Activated CD8-positive, alpha-beta memory T cell treated with anti-CD3 and anti-CD28 coated beads, Interleukin-2, amount 10 ng/mL, durations not matched to agents 7 days and 5 days (primary cell): ENCODE data around the gene HMOX2. TPM values are rescaled to one million over a fixed set of nuclear protein-coding genes. Genes with fewer than 3 reads are reported as not detected.
A peak's percentile ranks its signal among the peaks of the same experiment; 100 is the strongest.

ENCODE experiments used
- ATAC-seq: fragments of 150-1000 bp; cut with Tn5 transposase; one replicate; pipeline ENCODE4 v1.10.0; 2021; ENCODE audit warnings: moderate library complexity
- CTCF ChIA-PET: fragments of 350-600 bp; sonication (Branson Sonifier 250); formaldehyde crosslinking; loops from one replicate; lab custom pipeline; 2021; ENCODE audit warnings: antibody characterized with exemption; lab: Charles Lee
- DNase-seq: peaks from one replicate; pipeline ENCODE4 v3.0.0-alpha.2; 2020
- H3K27ac Mint-ChIP-seq: one replicate; pipeline ENCODE4 v1.8.0; 2021; ENCODE audit warnings: mild to moderate bottlenecking, mixed read lengths
- H3K27me3 Mint-ChIP-seq: one replicate; pipeline ENCODE4 v1.8.0; 2021; ENCODE audit warnings: mixed read lengths
- H3K36me3 Mint-ChIP-seq: one replicate; pipeline ENCODE4 v1.8.0; 2021; ENCODE audit warnings: mild to moderate bottlenecking, mixed read lengths
- H3K4me1 Mint-ChIP-seq: one replicate; pipeline ENCODE4 v1.8.0; 2021; ENCODE audit warnings: mixed read lengths
- H3K4me3 Mint-ChIP-seq: one replicate; pipeline ENCODE4 v1.8.0; 2021; ENCODE audit warnings: mild to moderate bottlenecking, moderate library complexity, mixed read lengths
- H3K9me3 Mint-ChIP-seq: one replicate; pipeline ENCODE4 v1.8.0; 2022; ENCODE audit warnings: low read depth, mixed read lengths
- total RNA-seq, 2 experiments: library from RNA; stranded (reverse); gene quantifications; one replicate each; pipeline ENCODE4 v1.2.3, GENCODE V29; 2021

Gene HMOX2
- total RNA-seq, 2 experiments from 2014 or later: 96.5 to 103 TPM

- H3K4me3 Mint-ChIP-seq: peak within 1 kb of the TSS; percentile 67
- peaks cover 37% of the 10 kb centered on the region for H3K4me1 Mint-ChIP-seq
- H3K27me3 Mint-ChIP-seq: no peaks in the 10 kb centered on the region
- ATAC-seq (peak; percentile 85), DNase-seq (peak; percentile 97)
- peak within 1 kb of the TSS; percentile 72 for H3K27ac Mint-ChIP-seq
- peaks cover 9% of the 10 kb centered on the region for H3K9me3 Mint-ChIP-seq
- CTCF ChIA-PET: interaction anchor here (0.6 to 3.3 kb wide), 9 partner anchors 9 to 85 kb away, joined by 3 to 17 read pairs (median 6); partner anchors contain the start of gene MGRN1
- peaks cover 13% of the 10 kb centered on the region for H3K36me3 Mint-ChIP-seq
Observed at GRCh38 chr16:4538350-4539235, 62.4 kb downstream of the HMOX2 start, which contains the start of gene CDIP1. Gene CDIP1, minus strand, starts transcription at chr16:4538773. Its CDS starts 24,643 bp downstream, at chr16:4514130.

DNA sequence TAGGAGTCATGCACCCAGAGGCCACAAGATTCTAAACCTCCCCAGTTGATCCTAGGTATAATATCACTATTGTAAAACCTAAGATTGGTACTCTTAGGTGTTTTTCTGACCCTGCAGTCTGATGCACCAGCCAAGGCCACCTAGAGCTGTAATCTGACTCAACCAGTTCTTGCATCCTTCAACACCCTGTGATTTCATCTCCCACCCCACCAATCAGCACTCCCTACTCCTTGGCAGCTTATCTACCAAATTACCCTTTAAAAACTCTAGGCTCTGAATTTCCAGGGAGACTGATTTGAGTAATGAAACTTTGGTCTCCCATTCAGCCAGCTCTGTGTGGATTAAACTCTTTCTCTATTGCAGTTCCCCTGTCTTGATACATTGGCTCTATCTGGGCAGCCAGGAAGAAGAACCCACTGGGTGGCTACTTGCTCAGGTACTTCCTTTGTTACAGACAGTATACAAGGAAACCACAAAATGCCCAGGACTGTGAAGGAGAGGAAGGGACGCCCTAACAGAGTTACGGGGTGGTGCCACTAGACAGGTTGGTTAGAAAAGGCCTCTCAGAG lies 63.6 kb downstream of the HMOX2 start:
- CTCF ChIA-PET: interaction anchor here (1.5 to 3.3 kb wide), 4 partner anchors 9 to 62 kb away, joined by 4 to 17 read pairs (median 10); no protein-coding TSS in a partner anchor
- H3K27me3 Mint-ChIP-seq: peaks cover 2% of the 10 kb centered on the region
- DNase-seq: no peak
- no peak for ATAC-seq
- no peak overlapping the region for H3K27ac Mint-ChIP-seq
- peaks cover 32% of the 10 kb centered on the region for H3K4me1 Mint-ChIP-seq
- H3K4me3 Mint-ChIP-seq: no peak overlapping the region
- peaks cover 12% of the 10 kb centered on the region for H3K36me3 Mint-ChIP-seq
- peaks cover 9% of the 10 kb centered on the region for H3K9me3 Mint-ChIP-seq

- H3K27me3 Mint-ChIP-seq: peaks cover 3% of the 10 kb centered on the region
- no peak for DNase-seq
- H3K27ac Mint-ChIP-seq: no peak overlapping the region
- ATAC-seq: no peak
- H3K9me3 Mint-ChIP-seq: peaks cover 9% of the 10 kb centered on the region
- no peak overlapping the region for H3K4me3 Mint-ChIP-seq
- peaks cover 5% of the 10 kb centered on the region for H3K4me1 Mint-ChIP-seq
- peaks cover 7% of the 10 kb centered on the region for H3K36me3 Mint-ChIP-seq
- CTCF ChIA-PET: interaction anchor here (1.0 to 1.7 kb wide), 2 partner anchors 38 to 53 kb away, joined by 3 read pairs; no protein-coding TSS in a partner anchor
Observed at GRCh38 chr16:4544473-4544872, 68.3 kb downstream of the HMOX2 start.

DNA sequence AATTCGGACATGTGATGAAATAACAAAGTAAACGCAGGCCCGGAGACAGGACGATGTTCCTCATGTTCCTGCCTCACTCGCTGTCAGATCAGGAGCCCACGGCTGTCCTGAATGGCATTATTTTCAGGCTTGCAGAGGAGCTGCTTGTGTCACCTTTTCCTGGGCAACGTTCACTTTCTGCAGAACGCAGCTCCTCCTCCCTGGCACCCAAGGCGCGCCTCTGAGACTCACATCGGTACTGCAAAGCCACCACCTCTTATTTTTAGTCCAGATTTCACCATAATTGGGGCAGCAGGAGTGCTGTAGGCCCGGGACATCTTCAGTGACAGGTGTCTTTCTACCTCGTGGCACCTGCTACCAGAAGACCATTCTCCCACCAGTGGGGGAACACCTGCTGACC lies 71.9 kb downstream of the HMOX2 start:
- peak overlapping the region; percentile 56 for H3K27ac Mint-ChIP-seq
- peaks cover 7% of the 10 kb centered on the region for H3K27me3 Mint-ChIP-seq
- CTCF ChIA-PET: interaction anchor here (0.5 to 6.7 kb wide), 29 partner anchors 7 to 408 kb away, joined by 3 to 136 read pairs (median 4); partner anchors contain the start of genes CDIP1, CORO7, HMOX2 and MGRN1
- H3K4me1 Mint-ChIP-seq: peaks cover 5% of the 10 kb centered on the region
- no peaks in the 10 kb centered on the region for H3K36me3 Mint-ChIP-seq
- no peak overlapping the region for H3K4me3 Mint-ChIP-seq
- no peak for ATAC-seq
- no peaks in the 10 kb centered on the region for H3K9me3 Mint-ChIP-seq
- no peak for DNase-seq

DNA sequence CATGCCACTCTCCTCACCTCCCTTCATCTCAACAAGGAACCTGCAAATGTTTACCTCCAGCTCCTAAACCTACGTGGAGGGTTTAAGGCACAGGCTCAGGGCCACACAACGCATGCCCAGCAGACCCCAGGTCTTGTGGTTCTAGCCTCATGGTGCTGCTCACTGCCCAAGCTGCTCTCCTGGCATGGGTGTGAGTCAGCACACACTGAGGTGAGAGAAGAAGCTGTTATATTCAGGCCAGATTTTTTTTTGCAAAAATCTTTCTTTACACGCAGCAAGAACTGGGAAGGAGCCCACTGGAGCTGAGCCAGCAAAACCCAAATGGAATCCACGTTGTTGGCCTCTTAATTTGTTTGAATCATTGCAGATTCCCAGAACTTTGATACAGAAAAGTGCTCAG lies 74.4 kb downstream of the HMOX2 start:
- Mint-ChIP-seq H3K36me3 (no peaks in the 10 kb centered on the region), H3K4me3 (no peak overlapping the region), H3K27me3 (peaks cover 4% of the 10 kb centered on the region), H3K9me3 (no peaks in the 10 kb centered on the region), H3K27ac (no peak overlapping the region), H3K4me1 (peaks cover 5% of the 10 kb centered on the region)
- no peak for ATAC-seq
- DNase-seq: no peak
- CTCF ChIA-PET: interaction anchor here (0.7 to 6.7 kb wide), 9 partner anchors 11 to 405 kb away, joined by 3 to 136 read pairs (median 14); no protein-coding TSS in a partner anchor

- Mint-ChIP-seq H3K36me3 (no peaks in the 10 kb centered on the region), H3K4me3 (no peak overlapping the region), H3K9me3 (no peaks in the 10 kb centered on the region), H3K4me1 (peaks cover 5% of the 10 kb centered on the region), H3K27me3 (peaks cover 4% of the 10 kb centered on the region), H3K27ac (no peak overlapping the region)
- ATAC-seq (no peak), DNase-seq (no peak)
- CTCF ChIA-PET: interaction anchor here (1.1 to 1.3 kb wide), 2 partner anchors 10 to 47 kb away, joined by 4 to 7 read pairs; no protein-coding TSS in a partner anchor
Observed at GRCh38 chr16:4552541-4552940, 76.3 kb downstream of the HMOX2 start.

DNA sequence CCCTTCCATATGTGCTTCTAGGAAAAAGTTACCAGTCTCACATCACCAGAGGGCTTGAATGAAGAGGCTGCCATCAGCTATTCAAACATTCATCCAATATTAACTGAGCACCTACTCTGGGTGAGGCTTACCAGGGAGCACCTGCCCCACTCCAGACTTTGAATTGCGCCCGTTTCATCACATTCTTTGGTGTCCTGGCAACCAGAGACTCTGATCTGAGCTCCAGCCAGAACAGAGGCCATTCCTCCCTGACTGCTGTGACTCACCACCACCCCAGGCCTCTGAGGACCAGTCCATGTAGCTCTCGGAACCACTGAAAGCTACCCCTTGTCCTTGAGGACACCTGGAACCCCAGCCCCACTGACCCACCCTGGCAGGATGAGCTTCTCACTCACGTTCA lies 79.9 kb downstream of the HMOX2 start, which contains the start of gene C16orf96:
C16orf96 (plus strand) TSS at position 229 of the 400 bp plus-strand sequence; CDS start at position 379, 150 bp downstream.
- Mint-ChIP-seq H3K27ac (no peak within 1 kb of the TSS), H3K4me1 (no peaks in the 10 kb centered on the region), H3K9me3 (no peaks in the 10 kb centered on the region), H3K36me3 (no peaks in the 10 kb centered on the region), H3K27me3 (peaks cover 6% of the 10 kb centered on the region), H3K4me3 (no peak within 1 kb of the TSS)
- DNase-seq (no peak), ATAC-seq (no peak)
- CTCF ChIA-PET: interaction anchor here (1.1 to 1.5 kb wide), 2 partner anchors 39 to 80 kb away, joined by 3 to 4 read pairs; partner anchors contain the start of gene HMOX2

DNA sequence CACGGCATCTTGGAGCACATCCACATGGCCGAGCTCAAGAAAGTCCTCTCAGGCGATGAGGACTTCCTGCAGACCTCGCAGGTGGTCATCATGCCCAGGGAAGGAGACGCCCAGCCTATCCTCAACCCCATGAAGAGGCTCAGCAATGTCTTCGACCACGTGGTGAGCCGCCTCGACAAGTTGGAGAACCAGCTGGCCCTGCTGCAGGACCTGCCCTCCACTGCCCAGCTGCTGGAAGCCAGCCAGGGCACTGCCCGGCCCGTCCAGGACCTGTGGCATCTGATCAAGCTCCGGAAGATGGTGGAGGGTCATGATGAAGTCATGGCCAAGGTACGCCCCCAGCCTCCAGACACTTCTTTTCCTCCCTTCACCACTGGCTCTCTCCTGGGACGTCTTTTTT lies 80.4 kb downstream of the HMOX2 start:
- Mint-ChIP-seq H3K4me1 (no peaks in the 10 kb centered on the region), H3K36me3 (no peaks in the 10 kb centered on the region), H3K4me3 (no peak overlapping the region), H3K27ac (no peak overlapping the region), H3K27me3 (peaks cover 6% of the 10 kb centered on the region), H3K9me3 (no peaks in the 10 kb centered on the region)
- ATAC-seq (no peak), DNase-seq (no peak)
- CTCF ChIA-PET: interaction anchor here (1.5 to 1.7 kb wide), 2 partner anchors 50 to 80 kb away, joined by 3 to 4 read pairs; partner anchors contain the start of gene HMOX2

DNA sequence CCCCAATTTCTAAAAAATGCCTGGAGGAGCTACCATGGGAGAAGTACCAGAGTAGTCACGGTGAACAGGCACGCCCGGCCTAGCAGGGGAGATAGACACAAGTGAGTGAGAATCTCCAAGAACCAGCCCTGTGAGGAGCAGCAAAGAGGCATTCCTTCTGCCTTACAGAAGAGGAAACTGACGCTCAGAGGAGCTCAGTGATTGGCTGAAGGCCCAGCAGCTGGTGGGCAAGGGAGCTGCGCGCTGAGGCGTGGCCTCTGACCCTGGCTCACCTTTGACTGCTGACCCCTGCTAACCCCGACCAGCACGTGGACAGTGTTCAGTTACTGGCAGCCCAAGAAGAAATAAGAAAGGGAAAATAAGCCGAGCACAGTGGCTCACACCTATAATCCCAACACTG lies 81.8 kb downstream of the HMOX2 start:
- no peak overlapping the region for H3K4me3 Mint-ChIP-seq
- H3K27ac Mint-ChIP-seq: no peak overlapping the region
- CTCF ChIA-PET: interaction anchor here (1.0 to 7.9 kb wide), 3 partner anchors 9 to 80 kb away, joined by 3 to 38 read pairs (median 4); no protein-coding TSS in a partner anchor
- no peaks in the 10 kb centered on the region for H3K4me1 Mint-ChIP-seq
- no peak for DNase-seq
- peaks cover 3% of the 10 kb centered on the region for H3K27me3 Mint-ChIP-seq
- H3K9me3 Mint-ChIP-seq: no peaks in the 10 kb centered on the region
- no peak for ATAC-seq
- H3K36me3 Mint-ChIP-seq: no peaks in the 10 kb centered on the region

Other genes starting within 250 kb of the HMOX2 start
- gene SRL, start 234.3 kb upstream of the HMOX2 start, total RNA-seq: not detected
- 10 to 100 TPM; 18.0 to 27.2 TPM for gene TFAP4, start 203.4 kb upstream of the HMOX2 start, total RNA-seq
- gene GLIS2, start 160.3 kb upstream of the HMOX2 start, total RNA-seq: under 1 TPM; 0.55 to 0.63 TPM
- 10 to 100 TPM; 47.5 to 49.4 TPM for gene PAM16, start 125.1 kb upstream of the HMOX2 start, total RNA-seq
- not detected for gene VASN, start 104.5 kb upstream of the HMOX2 start, total RNA-seq
- gene CORO7, start 59.8 kb upstream of the HMOX2 start, total RNA-seq: 100 to 1,000 TPM; 142 to 246 TPM
- 10 to 100 TPM; 64.0 to 68.7 TPM for gene DNAJA3, start 50.5 kb upstream of the HMOX2 start, total RNA-seq
- 10 to 100 TPM; 52.5 to 72.5 TPM for gene NMRAL1, start 1.8 kb upstream of the HMOX2 start, total RNA-seq
- 10 to 100 TPM; 45.2 to 57.3 TPM for gene CDIP1, start 62.4 kb downstream of the HMOX2 start, total RNA-seq
- under 1 TPM in 1 of 2 experiments, not detected in 1; 0.14 TPM for gene C16orf96, start 79.9 kb downstream of the HMOX2 start, total RNA-seq
- 10 to 100 TPM; 20.2 to 27.7 TPM for gene UBALD1, start 138.5 kb downstream of the HMOX2 start, total RNA-seq
- 10 to 100 TPM; 76.9 to 92.1 TPM for gene MGRN1, start 148.4 kb downstream of the HMOX2 start, total RNA-seq
- gene NUDT16L1, start 217.2 kb downstream of the HMOX2 start, total RNA-seq: 10 to 100 TPM; 31.6 to 35.6 TPM